ENCODE results near the gene SHMT2. TPM values are rescaled to one million over a fixed set of nuclear protein-coding genes. Genes with fewer than 3 reads are reported as not detected.

The SHMT2 gene
- total RNA-seq, 1 experiment from 2014 or later = 67.1 TPM

Small RNA genes within 50 kb of the gene (microRNA-seq; reads per million reads assigned to microRNA genes)
- 1.3 reads per million for gene MIR1228 (ENCODE audit: unreplicated experiment)

Other genes starting within 250 kb of the SHMT2 start
- gene ZBTB39, start 223.2 kb upstream of the SHMT2 start, total RNA-seq (2021; ENCODE audit: unreplicated experiment) = 5.8 TPM
- not detected for gene TAC3, start 213.2 kb upstream of the SHMT2 start, total RNA-seq (2021; ENCODE audit: unreplicated experiment)
- gene MYO1A, start 179.6 kb upstream of the SHMT2 start, total RNA-seq (2021; ENCODE audit: unreplicated experiment) = not detected
- 46.9 TPM for gene NEMP1, start 150.9 kb upstream of the SHMT2 start, total RNA-seq (2021; ENCODE audit: unreplicated experiment)
- gene NAB2, start 140.6 kb upstream of the SHMT2 start, total RNA-seq (2021; ENCODE audit: unreplicated experiment) = 13.9 TPM
- 52.3 TPM for gene STAT6, start 118.3 kb upstream of the SHMT2 start, total RNA-seq (2021; ENCODE audit: unreplicated experiment)
- gene LRP1, start 101.2 kb upstream of the SHMT2 start, total RNA-seq (2021; ENCODE audit: unreplicated experiment) = 9.0 TPM
- not detected for gene LRP1-AS, start 82.1 kb upstream of the SHMT2 start, total RNA-seq (2021; ENCODE audit: unreplicated experiment)
- gene NXPH4, start 12.9 kb upstream of the SHMT2 start, total RNA-seq (2021; ENCODE audit: unreplicated experiment) = 2.1 TPM
- gene STAC3, start 21.5 kb downstream of the SHMT2 start, total RNA-seq (2021; ENCODE audit: unreplicated experiment) = 0.87 TPM
- gene R3HDM2, start 201.3 kb downstream of the SHMT2 start, total RNA-seq (2021; ENCODE audit: unreplicated experiment) = 56.5 TPM
- gene INHBC, start 205.1 kb downstream of the SHMT2 start, total RNA-seq (2021; ENCODE audit: unreplicated experiment) = not detected
- gene INHBE, start 225.6 kb downstream of the SHMT2 start, total RNA-seq (2021; ENCODE audit: unreplicated experiment) = 0.59 TPM
- gene GLI1, start 230.1 kb downstream of the SHMT2 start, total RNA-seq (2021; ENCODE audit: unreplicated experiment) = 6.5 TPM

Data from Panc1 (cell line).